GM12873 (cell line): ENCODE results near the gene MRGPRF.

Experiments
- TF ChIP-seq, protein P1 (sequence below): IDR thresholded peaks from 2 replicates; pipeline ENCODE4 v1.5.1; 2012; ENCODE audit warnings: low read depth, mild to moderate bottlenecking, moderate library complexity, low read length, control low read depth; ENCODE audit not compliant: insufficient read depth; ENCODE audit errors: missing control alignments

Gene MRGPRF

GRCh38 chr11:68983801-68984200, 29.2 kb downstream of the MRGPRF start:
- TF ChIP-seq, protein P1, sequence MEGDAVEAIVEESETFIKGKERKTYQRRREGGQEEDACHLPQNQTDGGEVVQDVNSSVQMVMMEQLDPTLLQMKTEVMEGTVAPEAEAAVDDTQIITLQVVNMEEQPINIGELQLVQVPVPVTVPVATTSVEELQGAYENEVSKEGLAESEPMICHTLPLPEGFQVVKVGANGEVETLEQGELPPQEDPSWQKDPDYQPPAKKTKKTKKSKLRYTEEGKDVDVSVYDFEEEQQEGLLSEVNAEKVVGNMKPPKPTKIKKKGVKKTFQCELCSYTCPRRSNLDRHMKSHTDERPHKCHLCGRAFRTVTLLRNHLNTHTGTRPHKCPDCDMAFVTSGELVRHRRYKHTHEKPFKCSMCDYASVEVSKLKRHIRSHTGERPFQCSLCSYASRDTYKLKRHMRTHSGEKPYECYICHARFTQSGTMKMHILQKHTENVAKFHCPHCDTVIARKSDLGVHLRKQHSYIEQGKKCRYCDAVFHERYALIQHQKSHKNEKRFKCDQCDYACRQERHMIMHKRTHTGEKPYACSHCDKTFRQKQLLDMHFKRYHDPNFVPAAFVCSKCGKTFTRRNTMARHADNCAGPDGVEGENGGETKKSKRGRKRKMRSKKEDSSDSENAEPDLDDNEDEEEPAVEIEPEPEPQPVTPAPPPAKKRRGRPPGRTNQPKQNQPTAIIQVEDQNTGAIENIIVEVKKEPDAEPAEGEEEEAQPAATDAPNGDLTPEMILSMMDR, result no peak

GRCh38 chr11:68982134-68982533, 30.9 kb downstream of the MRGPRF start:
- TF ChIP-seq, protein P1, result no peak

- TF ChIP-seq, protein P1, result no peak
These were observed 32.3 kb downstream of the MRGPRF start, which contains the start of gene MRGPRD for GRCh38 chr11:68980776-68981065. MRGPRD (minus strand) TSS chr11:68980986; CDS start chr11:68980986, 0 bp downstream.

- TF ChIP-seq, protein P1, result no peak
These were observed 32.9 kb downstream of the MRGPRF start for GRCh38 chr11:68979931-68980775.

- TF ChIP-seq, protein P1, result no peak
These were observed 34.0 kb downstream of the MRGPRF start for GRCh38 chr11:68978931-68979594.

DNA sequence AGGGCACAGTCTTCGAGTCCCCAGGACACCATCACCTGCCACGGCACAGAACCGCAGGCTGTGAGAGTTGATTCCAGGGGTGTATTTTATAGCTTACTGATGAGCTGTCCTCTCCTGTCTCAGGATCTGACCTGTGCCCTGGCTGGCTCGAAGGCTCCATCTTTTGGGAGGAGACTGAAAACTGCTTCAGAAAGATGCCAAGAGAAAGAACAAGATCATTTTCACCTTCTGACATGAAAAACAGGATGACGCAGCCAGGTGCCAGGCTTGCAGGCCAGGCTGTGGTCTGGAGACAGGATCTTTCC, 34.5 kb downstream of the MRGPRF start:
- TF ChIP-seq, protein P1, result no peak

DNA sequence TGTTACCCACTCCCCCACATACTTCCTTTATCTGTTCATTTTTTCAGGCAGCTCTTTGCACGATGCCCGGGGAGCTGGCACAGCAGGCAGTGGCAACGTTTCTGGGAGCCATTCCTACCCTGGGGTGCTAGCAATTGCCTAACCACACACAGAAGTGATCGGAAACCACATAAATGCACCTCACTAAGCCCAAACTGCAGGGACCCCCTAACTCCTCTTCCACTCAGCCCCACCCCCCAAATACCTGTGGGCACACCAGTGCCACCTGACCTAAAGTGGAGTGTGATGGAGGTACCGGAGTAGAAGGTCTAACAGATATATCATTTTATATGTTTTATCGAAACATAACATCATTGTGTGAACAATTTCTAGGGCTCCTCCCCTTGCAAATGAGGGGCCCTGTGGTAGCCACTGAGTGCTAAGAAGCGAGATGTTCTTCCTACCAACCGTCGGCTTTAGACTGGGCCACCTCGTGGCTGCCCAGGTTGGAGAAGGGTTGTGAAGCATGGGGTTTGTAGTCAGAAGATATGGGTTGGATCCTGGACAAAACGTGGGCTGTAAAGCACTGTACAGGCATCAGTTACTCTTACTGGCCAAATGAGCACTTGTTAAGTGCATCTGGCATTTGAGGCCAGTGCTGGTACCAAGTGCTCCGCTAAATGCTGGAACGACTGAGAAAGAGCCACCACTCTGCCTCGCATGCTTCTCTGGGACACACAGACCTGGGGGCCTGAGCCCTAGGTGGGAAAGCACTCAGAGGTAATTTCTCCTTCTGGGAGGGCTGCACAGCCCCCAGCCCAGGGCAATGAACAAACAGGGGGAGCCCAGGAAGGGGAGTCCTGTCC, 35.0 kb downstream of the MRGPRF start:
- TF ChIP-seq, protein P1, result no peak
